Caco-2 (cell line): ENCODE data around the gene SORL1. TPM values are rescaled to one million over a fixed set of nuclear protein-coding genes. Genes with fewer than 3 reads are reported as not detected.

Experiments used
- BruUV-seq: library from RNA; stranded (reverse); fragments of 400-500 nt; replicated peaks from 2 replicates; lab custom pipeline; 2021; lab: Mats Ljungman, UMichigan
- CTCF ChIA-PET: fragments of 300-600 bp; sonication (Branson Sonifier 250); formaldehyde crosslinking; loops from one replicate; lab custom pipeline; 2022; ENCODE audit warnings: antibody characterized with exemption; lab: Charles Lee
- POLR2A ChIA-PET: fragments of 300-600 bp; sonication (Branson Sonifier 250); formaldehyde crosslinking; loops from one replicate; lab custom pipeline; 2022; ENCODE audit warnings: antibody characterized with exemption; lab: Charles Lee
- DNase-seq, 2 experiments: peaks; one replicate each; pipeline versions ENCODE4 v3.0.0 to v3.0.0-alpha.2; 2020 to 2022
- H3K27me3 ChIP-seq: replicated peaks from 2 replicates; pipeline ENCODE4 v1.6.0; 2011; ENCODE audit warnings: low read length; ENCODE audit not compliant: control insufficient read depth, insufficient read depth
- H3K36me3 ChIP-seq: 2 replicates; pipeline ENCODE4 v1.5.1; 2011; ENCODE audit warnings: low read length; ENCODE audit not compliant: control insufficient read depth, insufficient read depth
- H3K4me1 ChIP-seq: fragments of 250-450 bp; sonication (Bioruptor Pico); 2 replicates; pipeline ENCODE4 v1.5.1; 2020; ENCODE audit warnings: mild to moderate bottlenecking
- H3K4me3 ChIP-seq: 2 replicates; pipeline ENCODE4 v1.5.1; 2011; ENCODE audit warnings: low read depth, mild to moderate bottlenecking, control low read depth, low read length
- H3K9me3 ChIP-seq: fragments of 250-450 bp; sonication (Bioruptor Pico); 2 replicates; pipeline ENCODE4 v1.5.1; 2020; ENCODE audit warnings: mild to moderate bottlenecking, moderate library complexity
- H3K27ac Mint-ChIP-seq: one replicate; pipeline ENCODE4 v1.8.0; 2022; ENCODE audit warnings: mixed read lengths; ENCODE audit not compliant: unreplicated experiment
- H3K27me3 Mint-ChIP-seq: one replicate; pipeline ENCODE4 v1.8.0; 2022; ENCODE audit warnings: mixed read lengths; ENCODE audit not compliant: insufficient read depth, unreplicated experiment
- H3K36me3 Mint-ChIP-seq: one replicate; pipeline ENCODE4 v1.8.0; 2022; ENCODE audit warnings: mild to moderate bottlenecking, mixed read lengths; ENCODE audit not compliant: insufficient read depth, unreplicated experiment
- H3K4me1 Mint-ChIP-seq: one replicate; pipeline ENCODE4 v1.8.0; 2022; ENCODE audit warnings: low read depth, mixed read lengths; ENCODE audit not compliant: unreplicated experiment
- H3K4me3 Mint-ChIP-seq: one replicate; pipeline ENCODE4 v1.8.0; 2022; ENCODE audit warnings: mild to moderate bottlenecking, moderate library complexity, mixed read lengths; ENCODE audit not compliant: unreplicated experiment
- H3K9me3 Mint-ChIP-seq: one replicate; pipeline ENCODE4 v1.8.0; 2022; ENCODE audit warnings: mixed read lengths; ENCODE audit not compliant: unreplicated experiment
- intact Hi-C: fragments of 100-400 bp; cut with micrococcal nuclease; formaldehyde crosslinking; loops from one replicate; pipeline ENCODE4 v1.10.0; 2022; ENCODE audit not compliant: unreplicated experiment
- total RNA-seq: library from RNA; stranded (reverse); gene quantifications from 2 replicates; pipeline ENCODE4 v1.2.3, GENCODE V29; 2022
- TF ChIP-seq, protein P1 (sequence below), 2 experiments: fragments of 200-600 bp in 1 of 2; IDR thresholded peaks; 1 replicate in 1 of 2; 2 replicates in 1 of 2; pipeline versions ENCODE4 v1.5.1 to v1.8.0; 2011 to 2022; ENCODE audit warnings: antibody characterized with exemption in 1 of 2, control low read depth in 1 of 2, inconsistent platforms in 1 of 2, low read depth in 1 of 2, low read length in 1 of 2, mild to moderate bottlenecking in 1 of 2, moderate library complexity in 1 of 2; ENCODE audit not compliant: insufficient read depth in 1 of 2, severe bottlenecking in 1 of 2, unreplicated experiment in 1 of 2

SORL1 gene
- total RNA-seq, 1 experiment from 2014 or later, result 26.3 TPM

DNA sequence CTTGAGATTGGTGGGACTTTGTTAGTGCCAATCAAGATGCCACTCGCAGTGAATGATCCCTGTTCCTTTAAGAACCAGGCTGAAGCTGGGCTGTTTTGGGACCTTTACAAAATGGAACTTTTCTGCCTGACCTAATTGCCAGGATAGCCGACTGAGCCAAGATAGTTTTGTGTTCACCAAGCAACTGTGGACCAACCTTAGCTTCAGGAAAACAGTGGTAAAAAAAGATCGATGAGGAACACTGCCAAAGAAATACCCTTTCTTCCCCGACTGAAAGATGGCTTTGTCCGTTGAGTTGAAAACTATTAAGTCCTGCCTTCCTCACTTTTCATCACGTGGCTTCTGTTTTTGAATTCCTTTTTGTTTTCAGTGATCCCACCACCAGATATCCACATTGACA, 158.6 kb downstream of the SORL1 start:
- Mint-ChIP-seq H3K4me3 (no peak overlapping the region), H3K27me3 (no peaks in the 10 kb centered on the region), H3K36me3 (peaks cover 21% of the 10 kb centered on the region), H3K9me3 (no peaks in the 10 kb centered on the region), H3K4me1 (peaks cover 8% of the 10 kb centered on the region), H3K27ac (no peak overlapping the region)
- H3K36me3 ChIP-seq, result peaks cover 2% of the 10 kb centered on the region; the same call in 1 of the 2 replicates
- BruUV-seq, result no TSS peak
- ChIA-PET CTCF (no interaction called here), POLR2A (no interaction called here)
- intact Hi-C loops, result no loop called here
- H3K27me3 ChIP-seq, result no peaks in the 10 kb centered on the region
- TF ChIP-seq, protein P1, sequence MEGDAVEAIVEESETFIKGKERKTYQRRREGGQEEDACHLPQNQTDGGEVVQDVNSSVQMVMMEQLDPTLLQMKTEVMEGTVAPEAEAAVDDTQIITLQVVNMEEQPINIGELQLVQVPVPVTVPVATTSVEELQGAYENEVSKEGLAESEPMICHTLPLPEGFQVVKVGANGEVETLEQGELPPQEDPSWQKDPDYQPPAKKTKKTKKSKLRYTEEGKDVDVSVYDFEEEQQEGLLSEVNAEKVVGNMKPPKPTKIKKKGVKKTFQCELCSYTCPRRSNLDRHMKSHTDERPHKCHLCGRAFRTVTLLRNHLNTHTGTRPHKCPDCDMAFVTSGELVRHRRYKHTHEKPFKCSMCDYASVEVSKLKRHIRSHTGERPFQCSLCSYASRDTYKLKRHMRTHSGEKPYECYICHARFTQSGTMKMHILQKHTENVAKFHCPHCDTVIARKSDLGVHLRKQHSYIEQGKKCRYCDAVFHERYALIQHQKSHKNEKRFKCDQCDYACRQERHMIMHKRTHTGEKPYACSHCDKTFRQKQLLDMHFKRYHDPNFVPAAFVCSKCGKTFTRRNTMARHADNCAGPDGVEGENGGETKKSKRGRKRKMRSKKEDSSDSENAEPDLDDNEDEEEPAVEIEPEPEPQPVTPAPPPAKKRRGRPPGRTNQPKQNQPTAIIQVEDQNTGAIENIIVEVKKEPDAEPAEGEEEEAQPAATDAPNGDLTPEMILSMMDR (IDR thresholded peaks at IDR 0.05; ENCODE audit: insufficient read depth in 1 of 2, low read depth in 1 of 2, low read length in 1 of 2, severe bottlenecking in 1 of 2, unreplicated experiment in 1 of 2), result no peak
- H3K4me1 ChIP-seq, result no peaks in the 10 kb centered on the region
- no peaks in the 10 kb centered on the region for H3K9me3 ChIP-seq
- H3K4me3 ChIP-seq, result no peak overlapping the region
- no peak for DNase-seq

DNA sequence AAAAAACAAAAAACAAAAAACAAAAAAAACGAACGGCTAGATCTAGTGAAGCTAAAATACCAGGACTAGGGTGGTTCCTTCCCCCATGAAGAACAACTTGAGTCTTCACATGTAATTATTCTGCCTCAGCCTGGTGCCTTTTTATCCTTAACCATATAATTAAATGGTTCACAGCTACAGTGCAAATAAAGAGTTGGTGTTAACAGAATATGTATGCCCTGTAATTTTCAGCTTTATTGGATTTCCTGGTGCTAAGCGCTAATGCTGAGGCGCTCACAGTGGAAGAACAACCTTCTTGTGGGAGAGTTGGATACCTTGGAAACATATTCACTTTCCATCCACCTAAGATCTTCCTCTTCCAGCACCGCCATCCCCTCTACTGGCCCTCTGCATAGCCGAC, 159.1 kb downstream of the SORL1 start:
- H3K36me3 ChIP-seq, result peaks cover 2% of the 10 kb centered on the region; the same call in 1 of the 2 replicates
- H3K36me3 Mint-ChIP-seq, result peaks cover 21% of the 10 kb centered on the region
- no peaks in the 10 kb centered on the region for H3K9me3 Mint-ChIP-seq
- no peak overlapping the region for H3K4me3 ChIP-seq
- H3K9me3 ChIP-seq, result no peaks in the 10 kb centered on the region
- no peaks in the 10 kb centered on the region for H3K27me3 Mint-ChIP-seq
- H3K27me3 ChIP-seq, result no peaks in the 10 kb centered on the region
- ChIA-PET POLR2A (no interaction called here), CTCF (no interaction called here)
- no peak for DNase-seq
- no TSS peak for BruUV-seq
- H3K4me3 Mint-ChIP-seq, result no peak overlapping the region
- TF ChIP-seq, protein P1 (IDR thresholded peaks at IDR 0.05; ENCODE audit: insufficient read depth in 1 of 2, low read depth in 1 of 2, low read length in 1 of 2, severe bottlenecking in 1 of 2, unreplicated experiment in 1 of 2), result no peak
- intact Hi-C loops, result no loop called here
- no peaks in the 10 kb centered on the region for H3K4me1 ChIP-seq
- peaks cover 8% of the 10 kb centered on the region for H3K4me1 Mint-ChIP-seq
- H3K27ac Mint-ChIP-seq, result no peak overlapping the region

DNA sequence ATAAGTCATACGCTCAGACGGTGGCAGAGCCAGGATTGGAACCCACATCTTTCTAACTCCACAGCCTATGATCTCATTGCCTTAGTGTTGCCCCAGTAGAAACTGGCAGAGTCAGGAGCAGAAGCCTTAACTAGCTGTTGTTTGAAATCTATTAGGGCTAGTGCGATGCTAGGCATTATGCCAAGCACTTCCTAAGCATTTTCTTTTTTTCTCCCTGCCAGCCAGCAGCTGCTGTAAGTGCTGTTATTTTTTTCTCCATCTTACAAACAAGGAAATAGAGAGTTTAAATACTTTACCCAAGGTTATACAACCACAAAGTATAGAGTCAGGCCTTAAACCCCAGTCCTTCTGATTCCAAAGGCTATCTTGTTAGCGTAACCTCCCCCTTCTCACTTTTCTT, 161.6 kb downstream of the SORL1 start:
- Mint-ChIP-seq H3K27me3 (no peaks in the 10 kb centered on the region), H3K27ac (no peak overlapping the region), H3K4me1 (peaks cover 8% of the 10 kb centered on the region), H3K36me3 (peaks cover 25% of the 10 kb centered on the region), H3K9me3 (no peaks in the 10 kb centered on the region), H3K4me3 (no peak overlapping the region)
- intact Hi-C loops, result no loop called here
- Histone ChIP-seq H3K4me3 (no peak overlapping the region), H3K27me3 (no peaks in the 10 kb centered on the region), H3K4me1 (no peaks in the 10 kb centered on the region), H3K9me3 (no peaks in the 10 kb centered on the region), H3K36me3 (peaks cover 5% of the 10 kb centered on the region; the same call in 1 of the 2 replicates)
- CTCF ChIA-PET, result no interaction called here
- TF ChIP-seq, protein P1 (IDR thresholded peaks at IDR 0.05; ENCODE audit: insufficient read depth in 1 of 2, low read depth in 1 of 2, low read length in 1 of 2, severe bottlenecking in 1 of 2, unreplicated experiment in 1 of 2), result no peak
- DNase-seq, result no peak
- POLR2A ChIA-PET, result no interaction called here
- no TSS peak for BruUV-seq
